Thyroid gland (tissue), 4 donors: Measurements from ENCODE around the gene PALLD.

Experiments
- CTCF ChIP-seq, 6 experiments: fragments of 200-600 bp in 3 of 6; fragments of 450-650 bp in 3 of 6; sonication (generic) in 3 of 6; IDR thresholded peaks; one replicate each; pipeline ENCODE4 v1.5.1; 2016 to 2019; ENCODE audit warnings: antibody characterized with exemption in 6 of 6, mild to moderate bottlenecking in 2 of 6, inconsistent platforms in 1 of 6, moderate library complexity in 1 of 6
- POLR2A ChIP-seq, 2 donors: fragments of 450-650 bp; IDR thresholded peaks; one replicate each; pipeline ENCODE4 v1.6.1; 2017; ENCODE audit warnings: antibody characterized with exemption in 2 of 2, mild to moderate bottlenecking in 2 of 2, moderate library complexity in 1 of 2

GRCh38 chr4:168566726-168567125 is 69.9 kb downstream of the PALLD start:
- TF ChIP-seq CTCF (IDR thresholded peaks at IDR 0.05) = no peak
- TF ChIP-seq POLR2A (IDR thresholded peaks at IDR 0.05) = no peak
